ENCODE measurements around the gene RCE1.

The RCE1 gene

GRCh38 chr11:66862559-66863037 lies 19.4 kb downstream of the RCE1 start:
- TF ChIP-seq, protein P1, sequence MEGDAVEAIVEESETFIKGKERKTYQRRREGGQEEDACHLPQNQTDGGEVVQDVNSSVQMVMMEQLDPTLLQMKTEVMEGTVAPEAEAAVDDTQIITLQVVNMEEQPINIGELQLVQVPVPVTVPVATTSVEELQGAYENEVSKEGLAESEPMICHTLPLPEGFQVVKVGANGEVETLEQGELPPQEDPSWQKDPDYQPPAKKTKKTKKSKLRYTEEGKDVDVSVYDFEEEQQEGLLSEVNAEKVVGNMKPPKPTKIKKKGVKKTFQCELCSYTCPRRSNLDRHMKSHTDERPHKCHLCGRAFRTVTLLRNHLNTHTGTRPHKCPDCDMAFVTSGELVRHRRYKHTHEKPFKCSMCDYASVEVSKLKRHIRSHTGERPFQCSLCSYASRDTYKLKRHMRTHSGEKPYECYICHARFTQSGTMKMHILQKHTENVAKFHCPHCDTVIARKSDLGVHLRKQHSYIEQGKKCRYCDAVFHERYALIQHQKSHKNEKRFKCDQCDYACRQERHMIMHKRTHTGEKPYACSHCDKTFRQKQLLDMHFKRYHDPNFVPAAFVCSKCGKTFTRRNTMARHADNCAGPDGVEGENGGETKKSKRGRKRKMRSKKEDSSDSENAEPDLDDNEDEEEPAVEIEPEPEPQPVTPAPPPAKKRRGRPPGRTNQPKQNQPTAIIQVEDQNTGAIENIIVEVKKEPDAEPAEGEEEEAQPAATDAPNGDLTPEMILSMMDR (IDR thresholded peaks at IDR 0.05; ENCODE audit: insufficient read depth, missing control alignments): no peak
- no peak for DNase-seq (ENCODE audit: insufficient read length, low spot score)
- FAIRE-seq: no peak

- DNase-seq (ENCODE audit: insufficient read length, low spot score): no peak
- FAIRE-seq: no peak
- TF ChIP-seq, protein P1 (IDR thresholded peaks at IDR 0.05; ENCODE audit: insufficient read depth, missing control alignments): no peak
These were observed 20.3 kb downstream of the RCE1 start for GRCh38 chr11:66863428-66864125.

DNA sequence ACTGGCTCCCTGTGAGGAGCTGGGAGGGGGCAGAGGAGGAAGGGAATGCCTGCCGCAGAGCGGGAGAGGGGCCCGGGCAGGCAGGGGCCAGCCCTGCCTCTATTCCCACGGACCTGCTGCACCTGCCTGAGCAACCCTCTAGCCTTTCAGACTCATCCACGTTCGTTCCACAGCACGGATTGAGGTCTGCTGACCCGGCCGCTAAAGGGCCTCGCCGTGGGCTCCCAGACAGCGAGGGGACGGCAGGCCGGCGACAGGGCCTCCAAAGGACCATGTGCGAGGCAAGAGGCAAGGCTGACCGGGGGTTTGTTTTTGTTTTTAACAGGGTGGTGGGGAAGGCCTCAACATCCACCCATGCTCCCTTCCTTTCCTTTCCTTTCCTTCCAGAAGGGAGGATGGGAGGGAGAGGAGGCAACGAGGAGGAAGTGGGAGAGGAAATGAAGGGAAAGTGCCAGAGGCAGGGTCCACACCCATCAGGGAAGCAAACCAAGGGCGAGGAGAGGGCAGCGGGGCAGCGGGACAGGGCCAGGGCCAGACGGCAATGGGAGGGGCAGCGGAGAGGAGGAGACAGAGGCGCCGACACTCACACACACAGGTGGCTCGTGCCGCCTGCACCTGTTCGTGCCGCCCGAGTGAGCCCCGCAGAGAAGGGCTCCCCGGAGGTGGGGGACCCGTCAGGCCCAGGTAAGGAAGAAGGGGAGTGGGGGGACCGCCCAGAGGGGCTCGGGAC lies 21.1 kb downstream of the RCE1 start:
- TF ChIP-seq, protein P1 (IDR thresholded peaks at IDR 0.05; ENCODE audit: insufficient read depth, missing control alignments): no peak
- no peak for FAIRE-seq
- no peak for DNase-seq (ENCODE audit: insufficient read length, low spot score)

- DNase-seq (ENCODE audit: insufficient read length, low spot score) (no peak), FAIRE-seq (no peak)
- TF ChIP-seq, protein P1 (IDR thresholded peaks at IDR 0.05; ENCODE audit: insufficient read depth, missing control alignments): no peak
These were observed 21.9 kb downstream of the RCE1 start for GRCh38 chr11:66864924-66865697.

DNA sequence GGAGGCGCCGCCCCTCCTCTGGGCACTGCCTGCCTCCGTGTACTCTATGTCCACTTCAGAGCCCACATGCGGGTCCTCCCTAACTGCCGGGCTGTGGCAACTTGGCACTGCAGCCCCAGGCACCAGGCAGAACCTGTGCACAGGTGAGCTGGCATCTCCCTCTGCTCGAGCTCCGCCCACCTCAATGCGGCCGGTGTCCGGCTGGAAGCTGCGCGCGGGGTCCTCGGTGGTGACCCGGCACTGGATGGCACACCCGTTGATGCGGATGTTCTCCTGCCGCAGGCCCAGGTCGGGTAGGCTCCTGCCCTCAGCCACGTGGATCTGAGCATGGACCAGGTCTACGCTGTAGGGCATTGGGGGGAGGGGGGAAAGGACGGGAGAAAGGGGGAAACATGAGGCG lies 22.8 kb downstream of the RCE1 start:
- FAIRE-seq: no peak
- TF ChIP-seq, protein P1 (IDR thresholded peaks at IDR 0.05; ENCODE audit: insufficient read depth, missing control alignments): no peak
- DNase-seq (ENCODE audit: insufficient read length, low spot score): no peak

DNA sequence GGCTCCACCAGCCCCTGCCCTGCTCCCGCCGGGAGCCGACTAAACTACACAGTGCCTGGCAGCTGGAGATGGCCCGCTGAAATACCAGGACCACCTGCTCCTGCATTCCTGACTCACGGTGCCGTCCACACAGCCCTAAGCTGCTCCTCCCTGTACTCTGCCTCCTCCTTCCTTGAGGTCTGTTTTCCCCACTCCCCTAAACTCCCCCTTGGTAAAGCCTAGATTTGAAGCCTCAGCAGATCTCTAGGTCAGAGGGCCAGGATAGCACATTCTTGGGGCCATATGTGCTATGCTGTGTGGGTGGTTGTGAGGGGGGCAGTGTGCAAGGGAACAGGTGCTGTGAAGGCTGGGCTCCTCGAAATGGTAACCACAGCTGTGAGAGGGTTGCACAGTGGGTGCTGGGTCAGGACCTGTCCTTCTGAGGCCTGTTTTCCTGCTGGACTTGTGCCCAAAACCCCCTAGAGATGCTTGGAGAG lies 23.3 kb downstream of the RCE1 start:
- DNase-seq (ENCODE audit: insufficient read length, low spot score) (no peak), FAIRE-seq (no peak)
- TF ChIP-seq, protein P1 (IDR thresholded peaks at IDR 0.05; ENCODE audit: insufficient read depth, missing control alignments): no peak
